ENCODE results near the gene SNED1. TPM values are rescaled to one million over a fixed set of nuclear protein-coding genes. Genes with fewer than 3 reads are reported as not detected.
A peak's percentile ranks its signal among the peaks of the same experiment; 100 is the strongest.

The SNED1 gene
- total and polyA plus RNA-seq, 2 donors (not counting 1 experiment from before 2014, with no cell fraction given), result 27.2 to 39.5 TPM

GRCh38 chr2:241048149-241048948 is 49.9 kb downstream of the SNED1 start:
- Histone ChIP-seq H3K79me2 (ENCODE audit: control insufficient read depth, insufficient read depth, low read length) (no peaks in the 10 kb centered on the region), H3K4me1 (ENCODE audit: control insufficient read depth, extremely low read depth, insufficient read depth, low read length) (no peaks in the 10 kb centered on the region), H3K9me3 (ENCODE audit: control insufficient read depth, insufficient read depth, low read depth, low read length) (no peaks in the 10 kb centered on the region), H4K20me1 (ENCODE audit: control insufficient read depth, extremely low read depth, insufficient read depth, low read length) (no peaks in the 10 kb centered on the region), H3K4me2 (ENCODE audit: extremely low read depth, insufficient read depth, low read length) (no peak overlapping the region), H2AFZ (ENCODE audit: low read length) (no peak overlapping the region), H3K27me3 (ENCODE audit: control insufficient read depth, insufficient read depth, low read length) (no peaks in the 10 kb centered on the region), H3K9ac (ENCODE audit: insufficient read depth, low read length) (no peak overlapping the region), H3K27ac (ENCODE audit: insufficient read depth, low read length) (no peak overlapping the region), H3K36me3 (ENCODE audit: control insufficient read depth, insufficient read depth, low read length) (peaks cover 11% of the 10 kb centered on the region), H3K4me3 (replicated peaks in 1 of 4; ENCODE audit: control extremely low read depth in 1 of 4, insufficient read depth in 1 of 4, low read depth in 3 of 4, low read length in 4 of 4) (no peak overlapping the region)
- TF ChIP-seq CTCF (conservative IDR thresholded peaks at IDR 0.05 in 1 of 2, IDR thresholded peaks at IDR 0.05 in 1 of 2; ENCODE audit: low read depth in 1 of 2, low read length in 2 of 2), result no peak
- TF ChIP-seq EZH2 (IDR thresholded peaks at IDR 0.05; ENCODE audit: low read length, missing control alignments), result no peak
- DNase-seq (ENCODE audit: low read depth in 2 of 2), result no peak

GRCh38 chr2:241048949-241049343 is 50.5 kb downstream of the SNED1 start:
- no peak for TF ChIP-seq EZH2 (IDR thresholded peaks at IDR 0.05; ENCODE audit: low read length, missing control alignments)
- TF ChIP-seq CTCF (conservative IDR thresholded peaks at IDR 0.05 in 1 of 2, IDR thresholded peaks at IDR 0.05 in 1 of 2; ENCODE audit: low read depth in 1 of 2, low read length in 2 of 2), result no peak

GRCh38 chr2:241049739-241050623 is 51.6 kb downstream of the SNED1 start:
- Histone ChIP-seq H3K79me2 (ENCODE audit: control insufficient read depth, insufficient read depth, low read length) (no peaks in the 10 kb centered on the region), H3K4me1 (ENCODE audit: control insufficient read depth, extremely low read depth, insufficient read depth, low read length) (no peaks in the 10 kb centered on the region), H3K9ac (ENCODE audit: insufficient read depth, low read length) (no peak overlapping the region), H3K36me3 (ENCODE audit: control insufficient read depth, insufficient read depth, low read length) (peaks cover 12% of the 10 kb centered on the region), H2AFZ (ENCODE audit: low read length) (no peak overlapping the region), H3K27ac (ENCODE audit: insufficient read depth, low read length) (no peak overlapping the region), H3K4me2 (ENCODE audit: extremely low read depth, insufficient read depth, low read length) (no peak overlapping the region), H3K27me3 (ENCODE audit: control insufficient read depth, insufficient read depth, low read length) (no peaks in the 10 kb centered on the region), H3K4me3 (replicated peaks in 1 of 4; ENCODE audit: control extremely low read depth in 1 of 4, insufficient read depth in 1 of 4, low read depth in 3 of 4, low read length in 4 of 4) (no peak overlapping the region), H3K9me3 (ENCODE audit: control insufficient read depth, insufficient read depth, low read depth, low read length) (no peaks in the 10 kb centered on the region), H4K20me1 (ENCODE audit: control insufficient read depth, extremely low read depth, insufficient read depth, low read length) (no peaks in the 10 kb centered on the region)
- TF ChIP-seq EZH2 (IDR thresholded peaks at IDR 0.05; ENCODE audit: low read length, missing control alignments), result no peak
- no peak for TF ChIP-seq CTCF (conservative IDR thresholded peaks at IDR 0.05 in 1 of 2, IDR thresholded peaks at IDR 0.05 in 1 of 2; ENCODE audit: low read depth in 1 of 2, low read length in 2 of 2)
- peak in 1 of 2 donors; percentile 32 for DNase-seq (ENCODE audit: low read depth in 2 of 2)

More at GRCh38 chr2:241048949-241049343, 50.5 kb downstream of the SNED1 start:
- H3K27me3 ChIP-seq (ENCODE audit: control insufficient read depth, insufficient read depth, low read length), result no peaks in the 10 kb centered on the region
- no peak overlapping the region for H3K9ac ChIP-seq (ENCODE audit: insufficient read depth, low read length)
- H3K4me2 ChIP-seq (ENCODE audit: extremely low read depth, insufficient read depth, low read length), result no peak overlapping the region
- H4K20me1 ChIP-seq (ENCODE audit: control insufficient read depth, extremely low read depth, insufficient read depth, low read length), result no peaks in the 10 kb centered on the region
- H3K4me1 ChIP-seq (ENCODE audit: control insufficient read depth, extremely low read depth, insufficient read depth, low read length), result no peaks in the 10 kb centered on the region
- H3K4me3 ChIP-seq (replicated peaks in 1 of 4; ENCODE audit: control extremely low read depth in 1 of 4, insufficient read depth in 1 of 4, low read depth in 3 of 4, low read length in 4 of 4), result no peak overlapping the region
- H3K79me2 ChIP-seq (ENCODE audit: control insufficient read depth, insufficient read depth, low read length), result no peaks in the 10 kb centered on the region
- no peak overlapping the region for H3K27ac ChIP-seq (ENCODE audit: insufficient read depth, low read length)
- DNase-seq (ENCODE audit: low read depth in 2 of 2), result no peak
- H3K9me3 ChIP-seq (ENCODE audit: control insufficient read depth, insufficient read depth, low read depth, low read length), result no peaks in the 10 kb centered on the region
- H3K36me3 ChIP-seq (ENCODE audit: control insufficient read depth, insufficient read depth, low read length), result peaks cover 12% of the 10 kb centered on the region
- H2AFZ ChIP-seq (ENCODE audit: low read length), result no peak overlapping the region
